Neural cell (in vitro differentiated cells): ENCODE measurements around the gene EDA. TPM values are rescaled to one million over a fixed set of nuclear protein-coding genes. Genes with fewer than 3 reads are reported as not detected.

Experiments used
- H2AFZ ChIP-seq: fragments of 200-600, 300-800 bp; sonication (generic), shearing (Covaris generic); 2 replicates; pipeline ENCODE4 v1.6.0; 2014; ENCODE audit warnings: low read depth, mild to moderate bottlenecking, antibody characterized with exemption, low read length, moderate library complexity
- H3F3A ChIP-seq: fragments of 200-600 bp; shearing (Covaris generic); 2 replicates; pipeline ENCODE4 v1.6.1; 2016; ENCODE audit warnings: mild to moderate bottlenecking, moderate library complexity, mixed read lengths, antibody characterized with exemption, low read length; ENCODE audit not compliant: insufficient read depth, poor library complexity, severe bottlenecking
- H3K27ac ChIP-seq: fragments of 200-600, 300-800 bp; sonication (generic), shearing (Covaris generic); 2 replicates; pipeline ENCODE4 v1.5.1; 2014; ENCODE audit warnings: mild to moderate bottlenecking, low read length, moderate library complexity
- H3K27me3 ChIP-seq: fragments of 300-800, 200-600 bp; sonication (generic), shearing (Covaris generic); 2 replicates; pipeline ENCODE4 v1.6.0; 2014; ENCODE audit warnings: mild to moderate bottlenecking, low read depth, low read length, moderate library complexity; ENCODE audit not compliant: insufficient read depth
- H3K36me3 ChIP-seq: fragments of 300-800, 200-600 bp; sonication (generic), shearing (Covaris generic); 2 replicates; pipeline ENCODE4 v1.5.1; 2014; ENCODE audit warnings: mild to moderate bottlenecking, antibody characterized with exemption, low read length, moderate library complexity; ENCODE audit not compliant: insufficient read depth
- H3K4me2 ChIP-seq: fragments of 300-800, 200-600 bp; sonication (generic), shearing (Covaris generic); 2 replicates; pipeline ENCODE4 v1.6.0; 2014; ENCODE audit warnings: mild to moderate bottlenecking, low read length
- H3K4me3 ChIP-seq: fragments of 300-800, 200-600 bp; sonication (generic), shearing (Covaris generic); 2 replicates; pipeline ENCODE4 v1.5.1; 2014; ENCODE audit warnings: mild to moderate bottlenecking, low read length, moderate library complexity
- H3K79me2 ChIP-seq: fragments of 200-600 bp; shearing (Covaris generic); replicated peaks from 2 replicates; pipeline ENCODE4 v1.6.0; 2014; ENCODE audit warnings: mild to moderate bottlenecking, low read length, moderate library complexity; ENCODE audit not compliant: insufficient read depth
- H3K9ac ChIP-seq: fragments of 300-800, 200-600 bp; sonication (generic), shearing (Covaris generic); 2 replicates; pipeline ENCODE4 v1.6.1; 2016; ENCODE audit warnings: mild to moderate bottlenecking, low read length, mixed read lengths
- H3K9me2 ChIP-seq: fragments of 200-600 bp; shearing (Covaris generic); 2 replicates; pipeline ENCODE4 v1.6.1; 2016; ENCODE audit warnings: mild to moderate bottlenecking, low read length, mixed read lengths; ENCODE audit not compliant: insufficient read depth
- H3K9me3 ChIP-seq: fragments of 200-600, 300-800 bp; sonication (generic), shearing (Covaris generic); 2 replicates; pipeline ENCODE4 v1.6.1; 2016; ENCODE audit warnings: mild to moderate bottlenecking, mixed run types, low read length, moderate library complexity, mixed read lengths
- H4K20me1 ChIP-seq: fragments of 200-600 bp; shearing (Covaris generic); 2 replicates; pipeline ENCODE4 v1.6.1; 2016; ENCODE audit warnings: mild to moderate bottlenecking, mixed run types; ENCODE audit not compliant: insufficient read depth
- CTCF ChIP-seq: fragments of 450-650 bp; IDR thresholded peaks from 2 replicates; pipeline ENCODE4 v1.5.1; 2014; ENCODE audit warnings: antibody characterized with exemption, mild to moderate bottlenecking, moderate library complexity; ENCODE audit not compliant: poor library complexity, severe bottlenecking
- EP300 ChIP-seq: fragments of 450-650 bp; conservative IDR thresholded peaks from 2 replicates; pipeline ENCODE4 v1.6.1; 2014; ENCODE audit warnings: antibody characterized with exemption, mild to moderate bottlenecking, moderate library complexity; ENCODE audit not compliant: poor library complexity, severe bottlenecking
- EZH2 ChIP-seq: fragments of 200-600, 300-800 bp; shearing (Covaris generic), sonication (generic); IDR thresholded peaks from 2 replicates; pipeline ENCODE4 v1.6.1; 2014; ENCODE audit warnings: antibody characterized with exemption, low read length, borderline replicate concordance, mild to moderate bottlenecking; ENCODE audit not compliant: insufficient read depth, poor library complexity, severe bottlenecking
- MXI1 ChIP-seq: fragments of 450-650 bp; conservative IDR thresholded peaks from 2 replicates; pipeline ENCODE4 v1.6.1; 2014; ENCODE audit warnings: antibody characterized with exemption, mild to moderate bottlenecking; ENCODE audit not compliant: poor library complexity, severe bottlenecking
- POLR2AphosphoS5 ChIP-seq: IDR thresholded peaks from 2 replicates; pipeline ENCODE4 v1.6.1; 2012
- RAD21 ChIP-seq: fragments of 450-650 bp; conservative IDR thresholded peaks from 2 replicates; pipeline ENCODE4 v1.6.1; 2014; ENCODE audit warnings: antibody characterized with exemption, mild to moderate bottlenecking, moderate library complexity
- REST ChIP-seq: IDR thresholded peaks from 2 replicates; pipeline ENCODE4 v1.6.1; 2012; ENCODE audit warnings: borderline replicate concordance
- SMC3 ChIP-seq: fragments of 450-650 bp; conservative IDR thresholded peaks from 2 replicates; pipeline ENCODE4 v1.6.1; 2014; ENCODE audit warnings: antibody characterized with exemption, mild to moderate bottlenecking, moderate library complexity; ENCODE audit not compliant: poor library complexity
- TAF1 ChIP-seq: IDR thresholded peaks from 2 replicates; pipeline ENCODE4 v1.6.1; 2012; ENCODE audit warnings: low read depth
- polyA plus RNA-seq: library from polyadenylated mRNA; depleted of rRNA; stranded (reverse); fragments of >200 nt; gene quantifications from 2 replicates; pipeline ENCODE4 v1.2.3, GENCODE V29; 2014

Gene EDA
- polyA plus RNA-seq, 1 donor from 2014 or later = 1.1 TPM

- no peak overlapping the region for H2AFZ ChIP-seq
- no peaks in the 10 kb centered on the region for H3K36me3 ChIP-seq
- no peaks in the 10 kb centered on the region for H3F3A ChIP-seq
- no peaks in the 10 kb centered on the region for H3K9me2 ChIP-seq
- no peak overlapping the region for H3K9ac ChIP-seq
- no peaks in the 10 kb centered on the region for H3K79me2 ChIP-seq
- TF ChIP-seq MXI1 (no peak), EZH2 (no peak), REST (no peak), TAF1 (no peak), RAD21 (no peak), SMC3 (no peak), CTCF (no peak), POLR2AphosphoS5 (no peak), EP300 (no peak)
- H3K9me3 ChIP-seq = no peaks in the 10 kb centered on the region
- no peak overlapping the region for H3K4me3 ChIP-seq
- H3K4me2 ChIP-seq = no peak overlapping the region
- H4K20me1 ChIP-seq = no peaks in the 10 kb centered on the region
- H3K27me3 ChIP-seq = no peaks in the 10 kb centered on the region
- no peak overlapping the region for H3K27ac ChIP-seq
Observed at GRCh38 chrX:69993494-69993893, 377.6 kb downstream of the EDA start.

GRCh38 chrX:69995362-69996112 is 379.6 kb downstream of the EDA start:
- no peak for TF ChIP-seq SMC3
- TF ChIP-seq REST = no peak
- no peak for TF ChIP-seq EP300
- TF ChIP-seq MXI1 = no peak
- no peak for TF ChIP-seq TAF1
- TF ChIP-seq RAD21 = no peak
- TF ChIP-seq POLR2AphosphoS5 = no peak
- TF ChIP-seq EZH2 = no peak
- TF ChIP-seq CTCF = no peak
- H4K20me1 ChIP-seq = no peaks in the 10 kb centered on the region

More at GRCh38 chrX:69995362-69996112, 379.6 kb downstream of the EDA start:
- no peak overlapping the region for H3K4me2 ChIP-seq
- no peaks in the 10 kb centered on the region for H3K9me2 ChIP-seq
- no peak overlapping the region for H3K9ac ChIP-seq
- no peaks in the 10 kb centered on the region for H3K79me2 ChIP-seq
- H3K27me3 ChIP-seq = no peaks in the 10 kb centered on the region
- no peaks in the 10 kb centered on the region for H3K36me3 ChIP-seq
- H3F3A ChIP-seq = no peaks in the 10 kb centered on the region
- H3K9me3 ChIP-seq = no peaks in the 10 kb centered on the region
- no peak overlapping the region for H3K4me3 ChIP-seq
- no peak overlapping the region for H3K27ac ChIP-seq
- H2AFZ ChIP-seq = no peak overlapping the region
